ENCODE results near the gene MAD2L1BP. TPM values are rescaled to one million over a fixed set of nuclear protein-coding genes. Genes with fewer than 3 reads are reported as not detected.

MAD2L1BP gene
- total RNA-seq, 1 donor from 2014 or later, result 22.8 TPM

DNA sequence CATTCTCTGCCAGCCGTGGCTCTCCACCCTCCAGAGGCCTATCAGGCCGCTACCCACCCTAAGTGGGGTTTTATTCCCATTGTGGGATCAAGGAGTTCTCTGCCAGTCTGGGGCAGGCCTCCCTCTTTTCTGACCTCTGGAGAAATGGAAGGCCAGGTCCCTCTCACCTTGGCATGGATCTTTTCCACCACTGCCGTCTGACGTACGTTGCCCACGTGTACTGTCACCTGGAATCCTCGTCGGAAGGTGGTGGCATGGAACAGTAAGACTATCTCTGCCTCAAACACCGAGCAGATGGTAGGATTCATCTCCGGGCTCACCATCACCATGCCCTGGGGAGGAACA, 13.8 kb upstream of the MAD2L1BP start:
- H3K27me3 Mint-ChIP-seq (ENCODE audit: low read depth), result no peaks in the 10 kb centered on the region
- no peaks in the 10 kb centered on the region for H3K9me3 Mint-ChIP-seq (ENCODE audit: low read depth)
- TF ChIP-seq, protein P1, sequence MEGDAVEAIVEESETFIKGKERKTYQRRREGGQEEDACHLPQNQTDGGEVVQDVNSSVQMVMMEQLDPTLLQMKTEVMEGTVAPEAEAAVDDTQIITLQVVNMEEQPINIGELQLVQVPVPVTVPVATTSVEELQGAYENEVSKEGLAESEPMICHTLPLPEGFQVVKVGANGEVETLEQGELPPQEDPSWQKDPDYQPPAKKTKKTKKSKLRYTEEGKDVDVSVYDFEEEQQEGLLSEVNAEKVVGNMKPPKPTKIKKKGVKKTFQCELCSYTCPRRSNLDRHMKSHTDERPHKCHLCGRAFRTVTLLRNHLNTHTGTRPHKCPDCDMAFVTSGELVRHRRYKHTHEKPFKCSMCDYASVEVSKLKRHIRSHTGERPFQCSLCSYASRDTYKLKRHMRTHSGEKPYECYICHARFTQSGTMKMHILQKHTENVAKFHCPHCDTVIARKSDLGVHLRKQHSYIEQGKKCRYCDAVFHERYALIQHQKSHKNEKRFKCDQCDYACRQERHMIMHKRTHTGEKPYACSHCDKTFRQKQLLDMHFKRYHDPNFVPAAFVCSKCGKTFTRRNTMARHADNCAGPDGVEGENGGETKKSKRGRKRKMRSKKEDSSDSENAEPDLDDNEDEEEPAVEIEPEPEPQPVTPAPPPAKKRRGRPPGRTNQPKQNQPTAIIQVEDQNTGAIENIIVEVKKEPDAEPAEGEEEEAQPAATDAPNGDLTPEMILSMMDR (IDR thresholded peaks at IDR 0.05), result no peak
- H3K4me3 Mint-ChIP-seq (ENCODE audit: unreplicated experiment), result no peak overlapping the region
- peaks cover 39% of the 10 kb centered on the region for H3K36me3 Mint-ChIP-seq (ENCODE audit: low read depth)
- H3K27ac Mint-ChIP-seq (ENCODE audit: unreplicated experiment), result peak overlapping the region; percentile 39
- no peak for DNase-seq (ENCODE audit: low spot score)
- H3K4me1 Mint-ChIP-seq (ENCODE audit: low read depth), result peaks cover 20% of the 10 kb centered on the region

DNA sequence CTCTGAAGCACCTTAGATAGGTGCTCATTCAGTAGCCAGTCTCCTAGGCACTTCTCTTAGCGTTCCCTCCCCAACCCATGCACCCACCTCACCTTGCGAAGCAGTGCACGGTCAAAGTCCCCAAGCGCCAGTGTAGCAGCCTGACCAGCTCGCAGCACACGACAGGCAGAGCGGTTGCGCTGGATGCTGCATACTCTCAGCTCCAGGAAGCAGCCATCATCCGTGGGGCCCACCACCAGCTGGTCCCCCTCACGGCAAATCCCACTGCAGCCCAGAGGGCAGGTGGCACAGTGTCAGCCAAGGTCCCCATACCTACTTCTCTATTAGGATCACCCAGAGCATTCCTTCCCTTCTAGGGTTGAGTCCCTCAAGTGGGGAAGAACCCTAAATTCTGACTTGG, 13.1 kb upstream of the MAD2L1BP start:
- DNase-seq (ENCODE audit: low spot score), result peak; percentile 79
- TF ChIP-seq, protein P1 (IDR thresholded peaks at IDR 0.05), result no peak
- H3K4me3 Mint-ChIP-seq (ENCODE audit: unreplicated experiment), result no peak overlapping the region
- peak overlapping the region; percentile 49 for H3K27ac Mint-ChIP-seq (ENCODE audit: unreplicated experiment)
- peaks cover 42% of the 10 kb centered on the region for H3K36me3 Mint-ChIP-seq (ENCODE audit: low read depth)
- peaks cover 27% of the 10 kb centered on the region for H3K4me1 Mint-ChIP-seq (ENCODE audit: low read depth)
- H3K27me3 Mint-ChIP-seq (ENCODE audit: low read depth), result no peaks in the 10 kb centered on the region
- H3K9me3 Mint-ChIP-seq (ENCODE audit: low read depth), result no peaks in the 10 kb centered on the region

DNA sequence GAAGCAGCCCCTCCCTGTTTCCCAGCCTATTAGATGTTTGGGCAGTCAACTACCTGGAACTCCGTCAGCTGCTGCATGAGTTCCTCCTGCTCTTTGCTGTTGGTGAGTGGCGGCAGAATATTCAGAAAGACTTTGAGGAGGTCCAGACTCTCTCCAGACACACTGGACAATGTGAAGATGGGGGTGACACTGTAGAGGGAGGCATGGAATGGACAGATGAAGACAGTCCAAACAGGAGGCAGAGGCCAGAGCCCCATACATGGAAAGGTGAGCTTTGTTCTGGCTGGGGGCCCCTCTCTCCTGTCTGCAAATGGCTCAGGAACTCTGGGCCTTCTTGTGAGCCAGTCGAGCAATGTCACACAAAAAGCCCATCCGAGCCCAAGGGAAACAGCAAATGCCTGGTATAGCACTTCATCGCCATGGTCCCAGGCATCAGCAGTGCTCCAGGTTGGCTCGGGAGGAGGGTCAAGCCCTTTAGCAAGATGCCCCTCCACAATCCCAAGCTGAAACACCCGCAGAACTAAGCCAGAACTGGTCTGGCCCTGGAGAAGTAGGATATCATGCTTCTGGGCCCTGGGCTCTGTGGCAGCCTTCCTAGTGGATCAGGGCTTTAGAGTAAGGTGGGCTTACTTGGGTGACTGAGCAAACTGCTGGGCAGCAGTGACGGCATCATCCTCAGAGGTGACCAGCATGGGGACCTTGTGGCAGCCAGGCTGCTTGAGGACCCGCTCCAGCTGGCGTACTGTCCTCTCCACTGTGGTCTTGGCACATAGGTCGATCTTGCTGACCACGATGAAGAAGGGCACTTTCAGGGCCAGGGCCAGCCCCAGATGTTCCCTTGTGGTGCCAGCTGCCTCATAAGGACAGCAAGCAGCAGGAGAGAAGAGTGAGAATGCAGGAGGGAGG, 11.5 kb upstream of the MAD2L1BP start:
- Mint-ChIP-seq H3K36me3 (ENCODE audit: low read depth) (peaks cover 42% of the 10 kb centered on the region), H3K27me3 (ENCODE audit: low read depth) (no peaks in the 10 kb centered on the region), H3K27ac (ENCODE audit: unreplicated experiment) (peak overlapping the region; percentile 100), H3K9me3 (ENCODE audit: low read depth) (no peaks in the 10 kb centered on the region), H3K4me1 (ENCODE audit: low read depth) (peaks cover 38% of the 10 kb centered on the region), H3K4me3 (ENCODE audit: unreplicated experiment) (no peak overlapping the region)
- DNase-seq (ENCODE audit: low spot score), result no peak
- TF ChIP-seq, protein P1 (IDR thresholded peaks at IDR 0.05), result no peak

DNA sequence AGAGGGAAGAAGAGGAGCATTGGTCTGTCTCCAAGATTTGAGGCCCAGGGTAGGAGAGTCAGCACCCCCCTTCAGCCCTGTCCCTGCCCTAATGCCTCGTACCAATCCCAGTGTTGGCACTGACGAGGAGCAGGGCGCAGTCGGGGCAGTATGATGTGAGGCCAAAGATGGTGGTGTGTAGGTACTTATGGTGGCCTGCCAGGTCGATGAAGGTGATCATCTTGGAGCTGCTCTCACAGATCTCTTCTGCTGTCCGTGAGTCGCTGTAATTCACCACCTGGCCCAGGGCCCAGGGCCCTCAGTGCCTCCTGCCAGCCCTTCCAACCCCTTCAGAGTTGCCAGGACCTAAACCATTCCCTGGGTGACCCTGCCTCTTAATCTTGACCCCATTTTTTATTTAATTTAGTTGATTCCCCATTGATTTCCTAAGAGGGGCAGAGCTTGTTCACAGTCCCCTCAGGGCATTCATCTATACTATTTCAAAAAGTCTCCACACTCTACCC, 10.8 kb upstream of the MAD2L1BP start:
- DNase-seq (ENCODE audit: low spot score), result no peak
- Mint-ChIP-seq H3K27ac (ENCODE audit: unreplicated experiment) (peak overlapping the region; percentile 100), H3K27me3 (ENCODE audit: low read depth) (no peaks in the 10 kb centered on the region), H3K4me3 (ENCODE audit: unreplicated experiment) (no peak overlapping the region), H3K36me3 (ENCODE audit: low read depth) (peaks cover 39% of the 10 kb centered on the region), H3K4me1 (ENCODE audit: low read depth) (peaks cover 38% of the 10 kb centered on the region), H3K9me3 (ENCODE audit: low read depth) (no peaks in the 10 kb centered on the region)
- TF ChIP-seq, protein P1 (IDR thresholded peaks at IDR 0.05), result no peak

DNA sequence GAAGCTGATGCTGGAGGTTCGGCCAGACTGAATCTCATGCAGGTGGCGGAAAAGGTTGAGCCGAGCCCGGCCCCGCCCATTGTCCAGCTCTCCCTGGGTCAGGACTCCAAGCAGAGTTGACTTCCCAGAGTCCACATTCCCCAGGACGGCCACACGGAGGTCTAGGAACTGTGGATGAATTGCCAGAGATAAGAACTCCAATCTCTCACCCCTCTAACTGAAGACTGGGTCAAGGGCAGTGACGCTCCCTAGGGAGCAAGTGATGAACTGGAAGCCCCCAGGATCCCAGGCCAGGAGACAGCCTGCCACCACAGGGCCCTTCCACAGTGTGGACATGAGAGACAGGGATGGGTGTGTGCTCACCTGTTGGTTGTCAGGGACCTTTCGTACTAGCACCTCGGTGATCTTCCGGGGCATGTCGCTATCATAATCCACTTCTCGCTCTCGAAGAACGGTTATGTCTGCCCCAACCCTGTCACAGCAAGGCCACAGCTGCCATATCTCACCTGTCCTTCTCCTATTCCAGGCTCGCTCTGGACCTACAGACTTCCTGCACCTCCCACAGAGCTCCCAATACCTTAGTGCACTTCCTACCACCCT, 10.1 kb upstream of the MAD2L1BP start:
- no peak for DNase-seq (ENCODE audit: low spot score)
- H3K9me3 Mint-ChIP-seq (ENCODE audit: low read depth), result no peaks in the 10 kb centered on the region
- H3K36me3 Mint-ChIP-seq (ENCODE audit: low read depth), result peaks cover 38% of the 10 kb centered on the region
- no peaks in the 10 kb centered on the region for H3K27me3 Mint-ChIP-seq (ENCODE audit: low read depth)
- no peak overlapping the region for H3K4me3 Mint-ChIP-seq (ENCODE audit: unreplicated experiment)
- TF ChIP-seq, protein P1 (IDR thresholded peaks at IDR 0.05), result no peak
- peak overlapping the region; percentile 100 for H3K27ac Mint-ChIP-seq (ENCODE audit: unreplicated experiment)
- H3K4me1 Mint-ChIP-seq (ENCODE audit: low read depth), result peaks cover 44% of the 10 kb centered on the region
